Placental epithelial cell (primary cell): ENCODE results near the gene INO80. TPM values are rescaled to one million over a fixed set of nuclear protein-coding genes. Genes with fewer than 3 reads are reported as not detected.

ENCODE experiments used
- small RNA-seq: library from RNA; depleted of rRNA; stranded (forward); fragments of <200 nt; gene quantifications from one replicate; pipeline ENCODE3, GENCODE V24; 2012
- total RNA-seq: library from RNA; depleted of rRNA; stranded (reverse); fragments of >200 nt; gene quantifications from 2 replicates; pipeline ENCODE4 v1.2.3, GENCODE V29; 2012

INO80 gene
- 15.8 and 16.5 TPM in 2 replicates for total RNA-seq

GRCh38 chr15:41116116-41116961, at the start of gene INO80:
INO80 (minus strand) TSS chr15:41116280; CDS start chr15:41096310, 19,970 bp downstream.

DNA sequence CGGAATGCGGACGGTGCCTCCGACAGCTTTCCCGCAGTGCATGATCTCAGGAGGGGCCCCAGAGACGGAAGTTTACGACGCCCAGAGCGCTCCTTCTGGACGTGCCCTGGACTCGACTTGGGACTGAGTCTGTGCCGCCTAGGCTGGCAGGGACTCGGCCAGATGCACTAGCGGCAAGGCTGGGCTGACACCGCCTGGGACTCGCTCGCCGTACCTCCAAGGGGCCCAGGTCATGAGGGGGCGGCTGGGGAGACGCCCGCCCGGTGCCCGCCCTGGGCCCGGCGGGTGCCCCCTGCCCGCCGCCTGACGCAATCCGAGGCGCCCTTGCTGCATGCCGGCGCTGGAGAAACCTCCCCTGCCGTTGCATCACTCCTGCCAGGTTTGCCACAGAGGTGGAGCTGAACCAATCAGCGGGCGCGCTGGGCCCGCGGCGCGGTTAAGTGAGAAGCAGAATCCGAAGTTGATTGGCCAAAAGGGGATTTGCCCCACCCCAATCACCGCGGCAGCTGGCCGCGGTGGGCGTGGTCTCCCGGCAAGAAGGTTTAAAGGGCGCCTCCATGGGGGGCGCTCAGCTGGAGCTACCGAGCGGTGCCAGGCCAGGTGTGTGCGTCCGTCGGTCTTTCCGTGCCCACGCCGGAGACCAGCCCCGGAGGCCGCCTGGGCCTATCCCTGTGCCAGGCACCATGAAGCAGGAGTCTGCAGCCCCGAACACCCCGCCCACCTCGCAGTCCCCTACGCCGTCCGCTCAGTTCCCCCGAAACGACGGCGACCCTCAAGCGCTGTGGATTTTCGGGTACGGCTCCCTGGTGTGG, 163.0 kb downstream of the INO80 start, which contains the start of gene CHAC1:
Gene CHAC1, plus strand, starts transcription at position 571 of the 812 bp plus-strand sequence. Its CDS starts 113 bp downstream, at position 684.

Small RNA genes lying within 50 kb of the gene (small RNA-seq; reads per million reads assigned to genes)
- not detected for gene ISCA1P4

Other genes with a start within 250 kb of the INO80 start
- 0.33 TPM in 1 of 2 replicates, not detected in the other for gene RHOV, start 242.0 kb downstream of the INO80 start, total RNA-seq
- 24.3 and 38.9 TPM in 2 replicates for gene VPS18, start 221.8 kb downstream of the INO80 start, total RNA-seq
- gene DLL4, start 186.9 kb downstream of the INO80 start, total RNA-seq: 0.22 TPM in 1 of 2 replicates, not detected in the other
- 3.9 and 27.5 TPM in 2 replicates for gene CHAC1, start 162.8 kb downstream of the INO80 start, total RNA-seq
- not detected in 2 replicates for gene EXD1, start 114.5 kb upstream of the INO80 start, total RNA-seq
- 53.0 and 100 TPM in 2 replicates for gene CHP1, start 115.0 kb upstream of the INO80 start, total RNA-seq
- 2.7 and 4.1 TPM in 2 replicates for gene OIP5, start 216.3 kb upstream of the INO80 start, total RNA-seq
- gene NUSAP1, start 216.6 kb upstream of the INO80 start, total RNA-seq: 11.8 and 26.8 TPM in 2 replicates